ENCODE data around the gene MEAK7. TPM values are rescaled to one million over a fixed set of nuclear protein-coding genes. Genes with fewer than 3 reads are reported as not detected.
"Not testable (repeated sequence)": the region's sequence is repeated elsewhere in the genome, so short reads cannot be mapped to it uniquely, and the experiment has no call there.

The MEAK7 gene
- polyA plus RNA-seq, 1 experiment, result 22.8 TPM

- H3K9me3 ChIP-seq (ENCODE audit: control insufficient read depth, insufficient read depth, low read length), result peaks cover 13% of the 10 kb centered on the region; the same call in 1 of the 2 replicates
- no peak overlapping the region for H3K4me3 ChIP-seq (ENCODE audit: low read depth, low read length)
- H3K27ac ChIP-seq (ENCODE audit: low read depth, low read length), result no peak overlapping the region
- POLR2A ChIA-PET, result no interaction called here
- no peaks in the 10 kb centered on the region for H3K27me3 ChIP-seq (ENCODE audit: control insufficient read depth, insufficient read depth, low read length)
- CTCF ChIA-PET, result interaction anchor here (4.1 kb wide), 1 partner anchor 18 kb away, joined by 23 read pairs; no protein-coding TSS in a partner anchor
- DNase-seq (ENCODE audit: low read depth, low spot score), result no peak
- no peak for TF ChIP-seq CTCF (IDR thresholded peaks at IDR 0.05; ENCODE audit: low read depth, low read length)
Observed at GRCh38 chr16:84529607-84530006, 25.1 kb upstream of the MEAK7 start.

GRCh38 chr16:84528322-84528721 is 23.9 kb upstream of the MEAK7 start:
- H3K27ac ChIP-seq (ENCODE audit: low read depth, low read length), result no peak overlapping the region
- no peaks in the 10 kb centered on the region for H3K27me3 ChIP-seq (ENCODE audit: control insufficient read depth, insufficient read depth, low read length)
- TF ChIP-seq CTCF (IDR thresholded peaks at IDR 0.05; ENCODE audit: low read depth, low read length), result no peak
- no peak overlapping the region for H3K4me3 ChIP-seq (ENCODE audit: low read depth, low read length)
- CTCF ChIA-PET, result interaction anchor here (0.6 to 4.1 kb wide), 5 partner anchors 17 to 269 kb away, joined by 3 to 23 read pairs (median 6); no protein-coding TSS in a partner anchor
- POLR2A ChIA-PET, result no interaction called here
- peaks cover 13% of the 10 kb centered on the region for H3K9me3 ChIP-seq (ENCODE audit: control insufficient read depth, insufficient read depth, low read length)
- DNase-seq (ENCODE audit: low read depth, low spot score), result no peak

- TF ChIP-seq CTCF (IDR thresholded peaks at IDR 0.05; ENCODE audit: low read depth, low read length), result no peak
- ChIA-PET POLR2A (no interaction called here), CTCF (interaction anchor here (0.6 to 4.1 kb wide), 5 partner anchors 17 to 270 kb away, joined by 3 to 23 read pairs (median 6); no protein-coding TSS in a partner anchor)
- no peak for DNase-seq (ENCODE audit: low read depth, low spot score)
- Histone ChIP-seq H3K4me3 (ENCODE audit: low read depth, low read length) (no peak overlapping the region), H3K27me3 (ENCODE audit: control insufficient read depth, insufficient read depth, low read length) (no peaks in the 10 kb centered on the region), H3K27ac (ENCODE audit: low read depth, low read length) (peak overlapping the region; percentile 39), H3K9me3 (ENCODE audit: control insufficient read depth, insufficient read depth, low read length) (peaks cover 13% of the 10 kb centered on the region)
Observed at GRCh38 chr16:84527532-84528269, 23.2 kb upstream of the MEAK7 start.

GRCh38 chr16:84526794-84527531 is 22.5 kb upstream of the MEAK7 start:
- peak overlapping the region; percentile 61 for H3K27ac ChIP-seq (ENCODE audit: low read depth, low read length)
- CTCF ChIA-PET, result interaction anchor here (1.0 to 4.1 kb wide), 3 partner anchors 16 to 196 kb away, joined by 6 to 23 read pairs (median 7); no protein-coding TSS in a partner anchor
- POLR2A ChIA-PET, result no interaction called here
- no peak for DNase-seq (ENCODE audit: low read depth, low spot score)
- peaks cover 13% of the 10 kb centered on the region for H3K9me3 ChIP-seq (ENCODE audit: control insufficient read depth, insufficient read depth, low read length)
- no peak for TF ChIP-seq CTCF (IDR thresholded peaks at IDR 0.05; ENCODE audit: low read depth, low read length)
- no peak overlapping the region for H3K4me3 ChIP-seq (ENCODE audit: low read depth, low read length)
- H3K27me3 ChIP-seq (ENCODE audit: control insufficient read depth, insufficient read depth, low read length), result no peaks in the 10 kb centered on the region

- POLR2A ChIA-PET; H3K4me3 ChIP-seq (ENCODE audit: low read depth, low read length): not testable (repeated sequence)
- CTCF ChIA-PET, result interaction anchor here (0.7 kb wide), 1 partner anchor 15 kb away, joined by 3 read pairs; no protein-coding TSS in a partner anchor
Observed at GRCh38 chr16:84524941-84525581, 20.6 kb upstream of the MEAK7 start.

More at GRCh38 chr16:84524941-84525581, 20.6 kb upstream of the MEAK7 start:
- H3K9me3 ChIP-seq (ENCODE audit: control insufficient read depth, insufficient read depth, low read length); H3K27ac ChIP-seq (ENCODE audit: low read depth, low read length); DNase-seq (ENCODE audit: low read depth, low spot score); H3K27me3 ChIP-seq (ENCODE audit: control insufficient read depth, insufficient read depth, low read length): not testable (repeated sequence)
